Ascending aorta (tissue), 2 donors: ENCODE results near the gene ENTPD8. TPM values are rescaled to one million over a fixed set of nuclear protein-coding genes. Genes with fewer than 3 reads are reported as not detected.

Source experiments
- DNase-seq, 2 donors: peaks; one replicate each; pipeline ENCODE4 v3.0.0-alpha.2; 2019; ENCODE audit warnings: low spot score in 2 of 2
- H3K27ac ChIP-seq, 2 donors: fragments of 200-600 bp; sonication (generic); one replicate each; pipeline ENCODE4 v1.5.1; 2016 to 2017; ENCODE audit warnings: mild to moderate bottlenecking in 1 of 2
- H3K27me3 ChIP-seq: fragments of 200-600 bp; sonication (generic); one replicate; pipeline ENCODE4 v1.5.1; 2017
- H3K36me3 ChIP-seq, 2 donors: fragments of 200-600 bp; sonication (generic); one replicate each; pipeline ENCODE4 v1.5.1; 2016
- H3K4me1 ChIP-seq, 2 donors: fragments of 200-600 bp; sonication (generic); one replicate each; pipeline ENCODE4 v1.5.1; 2016 to 2017; ENCODE audit warnings: mild to moderate bottlenecking in 1 of 2
- H3K4me3 ChIP-seq, 2 donors: fragments of 200-600 bp; sonication (generic); one replicate each; pipeline ENCODE4 v1.5.1; 2016 to 2017; ENCODE audit warnings: mild to moderate bottlenecking in 1 of 2
- H3K9me3 ChIP-seq, 2 donors: fragments of 200-600 bp; sonication (generic); one replicate each; pipeline ENCODE4 v1.5.1; 2016
- CTCF ChIP-seq, 3 experiments: fragments of 200-600 bp in 2 of 3; fragments of 450-650 bp in 1 of 3; sonication (generic) in 2 of 3; IDR thresholded peaks; one replicate each; pipeline ENCODE4 v1.5.1; 2016 to 2019; ENCODE audit warnings: antibody characterized with exemption in 3 of 3, mild to moderate bottlenecking in 1 of 3, moderate library complexity in 1 of 3
- intact Hi-C: fragments of 100-400 bp; cut with DNase I; formaldehyde crosslinking; loops from one replicate; pipeline ENCODE4 v1.15.1; 2023
- total RNA-seq: library from RNA; depleted of rRNA; stranded (reverse); fragments of >200 nt; gene quantifications from one replicate; pipeline ENCODE4 v1.1.0, GENCODE V29; 2016

Gene ENTPD8
- total RNA-seq, 1 donor from 2014 or later = not detected

DNA sequence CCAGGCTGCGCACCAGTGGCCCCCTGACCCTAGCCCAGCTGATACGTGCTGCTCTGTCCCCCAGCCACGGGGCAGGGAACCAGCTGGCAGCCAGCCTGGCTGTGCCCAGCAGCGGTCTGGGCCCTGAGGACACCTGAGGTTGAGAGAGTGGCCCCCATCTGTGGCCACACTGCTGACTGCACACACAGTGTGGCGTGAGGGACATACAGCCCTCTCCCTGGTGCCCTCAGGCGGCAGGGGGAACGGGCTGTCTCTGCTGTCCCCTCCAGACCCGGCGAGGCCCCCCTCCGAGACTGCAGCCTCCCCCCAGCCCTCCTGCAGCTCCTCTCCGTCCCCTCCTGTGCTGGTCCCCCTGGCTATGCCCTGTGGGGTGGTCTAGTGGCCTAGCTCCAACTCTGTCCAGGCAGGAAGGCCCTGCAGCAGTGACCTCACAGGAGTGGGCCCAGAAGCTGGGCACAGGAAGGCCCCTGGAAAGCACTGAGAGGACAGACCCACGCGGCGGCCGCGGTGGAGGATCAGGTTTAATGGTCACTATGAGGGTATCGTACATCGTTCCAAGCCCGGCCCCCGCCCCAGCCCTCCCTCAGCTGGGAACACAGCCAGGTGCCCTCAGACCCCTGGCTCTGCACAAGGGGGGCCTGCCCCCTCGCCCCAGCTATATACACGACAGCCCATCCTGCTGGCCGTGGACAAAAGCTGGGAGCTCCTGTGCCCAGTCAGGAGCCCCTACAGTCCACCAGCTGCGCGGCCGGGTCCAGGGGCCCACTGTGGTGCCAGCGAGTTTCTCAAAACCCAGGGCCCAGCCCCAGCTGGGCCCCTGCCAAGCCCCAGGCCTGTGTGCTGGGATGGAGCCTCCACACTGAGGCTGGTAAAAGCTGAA, 6.8 kb upstream of the ENTPD8 start:
- no peak for DNase-seq
- intact Hi-C loops = no loop called here
- Histone ChIP-seq H3K36me3 (peaks cover 20 to 29% of the 10 kb centered on the region in 2 donors), H3K9me3 (no peaks in the 10 kb centered on the region), H3K4me1 (peaks cover 0 to 8% of the 10 kb centered on the region in 2 donors), H3K27ac (no peak overlapping the region), H3K4me3 (no peak overlapping the region), H3K27me3 (no peaks in the 10 kb centered on the region)
- TF ChIP-seq CTCF (IDR thresholded peaks at IDR 0.05) = no peak

- H3K4me1 ChIP-seq = peaks cover 0 to 8% of the 10 kb centered on the region in 2 donors
- H3K9me3 ChIP-seq = no peaks in the 10 kb centered on the region
- H3K36me3 ChIP-seq = peaks cover 12 to 20% of the 10 kb centered on the region in 2 donors
- no peak for TF ChIP-seq CTCF (IDR thresholded peaks at IDR 0.05)
- H3K27ac ChIP-seq = no peak overlapping the region
- no peak overlapping the region for H3K4me3 ChIP-seq
- no peak for DNase-seq
- intact Hi-C loops = no loop called here
- H3K27me3 ChIP-seq = no peaks in the 10 kb centered on the region
Observed at GRCh38 chr9:137446851-137447471, 5.8 kb upstream of the ENTPD8 start.

- Histone ChIP-seq H3K9me3 (no peaks in the 10 kb centered on the region), H3K4me3 (no peak overlapping the region), H3K27me3 (peaks cover 3% of the 10 kb centered on the region), H3K4me1 (peaks cover 0 to 13% of the 10 kb centered on the region in 2 donors), H3K36me3 (peaks cover 12 to 20% of the 10 kb centered on the region in 2 donors), H3K27ac (no peak overlapping the region)
- TF ChIP-seq CTCF (IDR thresholded peaks at IDR 0.05) = no peak
- intact Hi-C loops = loop anchor here (2.0 kb wide), 1 partner anchor 23 kb away; the partner anchor contains the start of genes EXD3 and NOXA1
- DNase-seq = no peak
Observed at GRCh38 chr9:137445930-137446431, 4.8 kb upstream of the ENTPD8 start.

DNA sequence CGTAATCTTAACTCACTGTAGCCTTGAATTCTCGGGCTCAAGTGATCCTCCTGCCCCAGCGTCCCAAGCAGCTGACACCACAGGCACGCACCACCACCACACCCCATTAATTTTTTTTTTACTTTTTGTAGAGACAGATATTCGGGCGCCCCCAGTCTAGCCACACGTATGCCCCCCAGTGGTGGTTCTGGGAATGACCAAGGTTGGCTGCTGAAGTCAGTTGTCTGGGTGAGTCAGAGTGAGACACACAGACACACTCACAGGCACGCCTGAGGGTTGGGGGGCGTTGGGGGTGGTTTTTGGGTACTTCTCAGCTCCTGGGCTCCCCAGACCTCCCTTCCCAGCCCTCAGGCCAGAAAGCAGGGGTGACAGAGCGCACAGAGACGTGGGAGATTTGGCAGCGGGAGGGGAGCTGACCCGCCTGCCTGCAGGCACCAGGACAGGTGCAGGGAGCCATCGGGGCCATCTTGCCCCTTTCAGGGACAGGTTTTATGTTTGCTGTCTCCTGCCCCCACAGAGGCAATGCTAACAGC, 4.2 kb upstream of the ENTPD8 start:
- intact Hi-C loops = loop anchor here (2.0 kb wide), 1 partner anchor 23 kb away; the partner anchor contains the start of genes EXD3 and NOXA1
- DNase-seq = peak in 1 of 2 donors; percentile 91
- peak; percentile 83 to 89 (median 85) for TF ChIP-seq CTCF (IDR thresholded peaks at IDR 0.05)

GRCh38 chr9:137444106-137444790, 3.1 kb upstream of the ENTPD8 start:
- H3K4me1 ChIP-seq = peaks cover 0 to 13% of the 10 kb centered on the region in 2 donors
- H3K4me3 ChIP-seq = no peak overlapping the region
- intact Hi-C loops = loop anchor here (2.0 kb wide), 1 partner anchor 21 kb away; the partner anchor contains the start of genes EXD3 and NOXA1
- H3K27me3 ChIP-seq = peaks cover 3% of the 10 kb centered on the region
- no peaks in the 10 kb centered on the region for H3K9me3 ChIP-seq
- DNase-seq = no peak
- no peak overlapping the region for H3K27ac ChIP-seq
- no peak for TF ChIP-seq CTCF (IDR thresholded peaks at IDR 0.05)
- peaks cover 9 to 11% of the 10 kb centered on the region in 2 donors for H3K36me3 ChIP-seq

More for the DNA sequence above, 4.2 kb upstream of the ENTPD8 start:
- no peaks in the 10 kb centered on the region for H3K9me3 ChIP-seq
- H3K36me3 ChIP-seq = peaks cover 12 to 20% of the 10 kb centered on the region in 2 donors
- H3K4me3 ChIP-seq = no peak overlapping the region
- peaks cover 0 to 13% of the 10 kb centered on the region in 2 donors for H3K4me1 ChIP-seq
- H3K27ac ChIP-seq = no peak overlapping the region
- peaks cover 3% of the 10 kb centered on the region for H3K27me3 ChIP-seq
